Peyer's patch (tissue), 4 donors: ENCODE results near the gene NELL1. TPM values are rescaled to one million over a fixed set of nuclear protein-coding genes. Genes with fewer than 3 reads are reported as not detected.

Experiments used
- DNase-seq, 3 donors: peaks; one replicate each; pipeline ENCODE4 v3.0.0-alpha.2; 2017 to 2019
- H3K27ac ChIP-seq, 4 donors: fragments of 200-600 bp; sonication (generic); one replicate each; pipeline ENCODE4 v1.5.1; 2016 to 2019
- H3K27me3 ChIP-seq, 2 donors: fragments of 200-600 bp; sonication (generic); one replicate each; pipeline ENCODE4 v1.5.1; 2019
- H3K36me3 ChIP-seq, 3 donors: fragments of 200-600 bp; sonication (generic); one replicate each; pipeline ENCODE4 v1.5.1; 2016 to 2019
- H3K4me1 ChIP-seq, 4 donors: fragments of 200-600 bp; sonication (generic); one replicate each; pipeline ENCODE4 v1.5.1; 2016 to 2019
- H3K4me3 ChIP-seq, 4 donors: fragments of 200-600 bp; sonication (generic); 1 replicate in 3 of 4; 2 replicates in 1 of 4; pipeline ENCODE4 v1.5.1; 2016 to 2019; ENCODE audit warnings: mild to moderate bottlenecking in 1 of 4
- H3K9me3 ChIP-seq, 4 donors: fragments of 200-600 bp; sonication (generic); one replicate each; pipeline ENCODE4 v1.5.1; 2016 to 2019; ENCODE audit warnings: mild to moderate bottlenecking in 1 of 4
- POLR2A ChIP-seq, 2 donors: fragments of 450-650 bp; IDR thresholded peaks; one replicate each; pipeline ENCODE4 v1.5.1; 2017; ENCODE audit warnings: antibody characterized with exemption in 2 of 2, mild to moderate bottlenecking in 2 of 2, moderate library complexity in 2 of 2
- total RNA-seq, 4 donors: library from RNA; depleted of rRNA; stranded (reverse); fragments of >200 nt; gene quantifications; one replicate each; pipeline ENCODE4 v1.1.0, GENCODE V29; 2016
- TF ChIP-seq, protein P1 (sequence below), 6 experiments: fragments of 450-650 bp in 4 of 6; fragments of 200-600 bp in 2 of 6; sonication (generic) in 1 of 6; IDR thresholded peaks; one replicate each; pipeline ENCODE4 v1.5.1; 2017 to 2019; ENCODE audit warnings: antibody characterized with exemption in 6 of 6, mild to moderate bottlenecking in 3 of 6, moderate library complexity in 1 of 6

Gene NELL1
- total RNA-seq, 4 donors from 2014 or later = not detected

DNA sequence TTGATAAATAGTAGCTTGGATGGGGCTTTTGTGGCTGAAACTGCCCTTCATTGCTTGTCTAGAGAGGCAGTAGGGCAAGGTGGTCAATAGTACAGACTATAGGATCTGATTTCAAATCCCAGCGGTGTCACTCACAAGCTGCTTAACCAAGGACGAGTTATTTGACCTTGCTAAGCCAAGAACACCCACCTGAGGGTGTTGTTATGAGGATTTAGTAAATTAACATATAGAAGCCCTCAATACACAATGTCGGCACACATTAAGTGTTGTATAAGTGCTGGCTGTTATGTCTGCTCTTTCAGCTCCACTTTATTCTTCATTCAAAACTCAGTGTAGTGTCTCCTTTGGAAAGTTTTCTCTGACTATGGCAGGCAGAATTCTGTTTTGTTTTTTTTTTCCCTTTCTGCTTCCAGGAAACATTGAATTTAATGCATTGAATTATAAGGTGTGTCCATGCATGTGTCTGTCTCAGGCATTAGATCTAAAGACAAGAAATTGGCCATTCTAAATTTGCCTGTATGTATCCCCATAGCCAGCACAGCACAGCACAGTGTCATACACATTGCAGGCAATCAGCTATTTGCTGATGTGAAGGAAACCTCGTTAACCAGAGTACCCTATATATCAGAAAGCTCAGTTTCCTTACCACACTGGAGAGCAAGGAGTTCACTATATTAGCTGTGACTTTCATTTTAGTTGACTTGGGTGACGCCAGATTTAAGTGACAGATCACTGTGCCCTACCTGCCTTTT lies 212.1 kb downstream of the NELL1 start:
- TF ChIP-seq POLR2A (IDR thresholded peaks at IDR 0.05) = no peak
- TF ChIP-seq, protein P1, sequence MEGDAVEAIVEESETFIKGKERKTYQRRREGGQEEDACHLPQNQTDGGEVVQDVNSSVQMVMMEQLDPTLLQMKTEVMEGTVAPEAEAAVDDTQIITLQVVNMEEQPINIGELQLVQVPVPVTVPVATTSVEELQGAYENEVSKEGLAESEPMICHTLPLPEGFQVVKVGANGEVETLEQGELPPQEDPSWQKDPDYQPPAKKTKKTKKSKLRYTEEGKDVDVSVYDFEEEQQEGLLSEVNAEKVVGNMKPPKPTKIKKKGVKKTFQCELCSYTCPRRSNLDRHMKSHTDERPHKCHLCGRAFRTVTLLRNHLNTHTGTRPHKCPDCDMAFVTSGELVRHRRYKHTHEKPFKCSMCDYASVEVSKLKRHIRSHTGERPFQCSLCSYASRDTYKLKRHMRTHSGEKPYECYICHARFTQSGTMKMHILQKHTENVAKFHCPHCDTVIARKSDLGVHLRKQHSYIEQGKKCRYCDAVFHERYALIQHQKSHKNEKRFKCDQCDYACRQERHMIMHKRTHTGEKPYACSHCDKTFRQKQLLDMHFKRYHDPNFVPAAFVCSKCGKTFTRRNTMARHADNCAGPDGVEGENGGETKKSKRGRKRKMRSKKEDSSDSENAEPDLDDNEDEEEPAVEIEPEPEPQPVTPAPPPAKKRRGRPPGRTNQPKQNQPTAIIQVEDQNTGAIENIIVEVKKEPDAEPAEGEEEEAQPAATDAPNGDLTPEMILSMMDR (IDR thresholded peaks at IDR 0.05) = no peak
- no peaks in the 10 kb centered on the region for H3K4me1 ChIP-seq
- no peaks in the 10 kb centered on the region for H3K36me3 ChIP-seq
- no peak overlapping the region for H3K27ac ChIP-seq
- no peaks in the 10 kb centered on the region for H3K9me3 ChIP-seq
- H3K27me3 ChIP-seq = no peaks in the 10 kb centered on the region
- DNase-seq = no peak
- no peak overlapping the region for H3K4me3 ChIP-seq

DNA sequence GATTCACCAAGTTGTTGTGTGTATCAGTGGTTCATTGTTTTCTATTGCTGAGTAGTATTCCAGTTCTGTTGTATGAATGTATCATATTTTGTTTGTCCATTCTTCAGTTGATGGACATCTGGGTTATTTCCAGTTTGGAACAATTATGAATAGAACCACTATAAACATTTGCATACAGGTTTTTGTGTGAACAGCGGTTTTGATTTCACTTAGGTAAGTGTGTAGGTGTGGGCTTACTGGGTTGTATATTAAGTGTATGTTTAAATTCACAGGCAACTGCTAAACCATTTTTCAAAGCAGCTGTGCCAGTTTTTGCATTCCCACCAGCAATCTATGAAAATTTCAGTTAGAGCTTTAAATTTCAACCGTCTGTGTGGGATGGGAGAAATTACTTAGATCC lies 217.8 kb downstream of the NELL1 start:
- H3K4me1 ChIP-seq = no peaks in the 10 kb centered on the region
- no peak overlapping the region for H3K27ac ChIP-seq
- H3K27me3 ChIP-seq = no peaks in the 10 kb centered on the region
- no peaks in the 10 kb centered on the region for H3K36me3 ChIP-seq
- TF ChIP-seq, protein P1 (IDR thresholded peaks at IDR 0.05) = no peak
- no peak for TF ChIP-seq POLR2A (IDR thresholded peaks at IDR 0.05)
- H3K9me3 ChIP-seq = no peaks in the 10 kb centered on the region
- DNase-seq = no peak
- H3K4me3 ChIP-seq = no peak overlapping the region

DNA sequence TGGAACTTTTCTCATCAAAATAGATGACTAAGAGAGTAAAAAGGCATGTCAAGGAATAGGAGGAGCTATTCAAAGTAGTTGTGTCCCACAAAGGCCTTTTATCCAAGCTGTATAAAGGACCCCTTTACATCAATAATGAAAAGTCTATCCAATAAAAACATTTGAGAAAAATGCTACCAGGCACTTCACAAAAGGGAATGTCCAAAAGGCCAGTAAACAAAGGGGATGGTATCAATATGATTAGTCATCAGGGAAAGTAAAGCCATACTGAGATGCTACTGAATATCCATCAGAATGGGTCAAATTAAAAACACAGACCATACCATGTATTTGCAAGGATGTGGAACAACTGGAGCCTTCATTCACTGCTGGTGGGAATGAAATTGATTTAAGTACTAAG lies 224.9 kb downstream of the NELL1 start:
- DNase-seq = no peak
- Histone ChIP-seq H3K36me3 (no peaks in the 10 kb centered on the region), H3K4me1 (no peaks in the 10 kb centered on the region), H3K27me3 (no peaks in the 10 kb centered on the region), H3K27ac (no peak overlapping the region), H3K9me3 (no peaks in the 10 kb centered on the region), H3K4me3 (no peak overlapping the region)
- TF ChIP-seq, protein P1 (IDR thresholded peaks at IDR 0.05) = no peak
- TF ChIP-seq POLR2A (IDR thresholded peaks at IDR 0.05) = no peak

DNA sequence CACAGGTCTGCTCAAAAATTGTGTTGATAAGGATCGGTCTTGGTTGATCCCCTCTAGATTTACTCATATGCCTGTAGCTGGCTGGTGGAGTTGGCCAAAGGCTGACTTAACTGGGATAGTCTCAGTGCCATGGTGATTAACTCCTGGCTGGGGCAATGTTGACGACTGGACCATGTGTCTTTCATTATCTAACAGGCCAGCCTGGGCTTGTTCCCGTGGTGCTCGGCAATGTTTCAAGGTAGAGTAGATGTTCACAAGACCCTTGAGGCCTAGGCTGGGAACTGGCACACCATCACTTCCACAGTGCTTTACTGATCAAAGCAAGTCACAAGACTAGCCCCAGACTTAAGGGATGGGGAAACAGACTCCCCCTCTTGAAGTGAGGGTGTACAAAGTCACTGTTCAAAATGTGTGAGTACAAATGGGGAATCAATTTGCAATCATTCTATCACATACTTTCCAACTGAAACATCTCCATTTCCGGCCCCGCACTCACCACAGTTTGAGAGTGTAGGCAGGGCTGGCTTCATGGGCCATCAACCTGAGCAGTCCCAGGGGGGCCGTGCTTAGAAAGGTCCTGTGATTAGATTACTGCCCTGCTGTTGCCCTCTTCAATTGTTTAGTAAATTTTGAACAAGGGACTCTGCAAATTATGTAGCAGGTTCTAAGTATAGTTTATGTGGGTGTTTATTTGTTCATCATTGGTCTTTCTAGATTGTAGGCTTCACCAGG lies 240.8 kb downstream of the NELL1 start:
- no peaks in the 10 kb centered on the region for H3K9me3 ChIP-seq
- no peaks in the 10 kb centered on the region for H3K27me3 ChIP-seq
- TF ChIP-seq, protein P1 (IDR thresholded peaks at IDR 0.05) = no peak
- TF ChIP-seq POLR2A (IDR thresholded peaks at IDR 0.05) = no peak
- no peak overlapping the region for H3K4me3 ChIP-seq
- DNase-seq = no peak
- no peak overlapping the region for H3K27ac ChIP-seq
- H3K4me1 ChIP-seq = no peaks in the 10 kb centered on the region
- H3K36me3 ChIP-seq = no peaks in the 10 kb centered on the region

DNA sequence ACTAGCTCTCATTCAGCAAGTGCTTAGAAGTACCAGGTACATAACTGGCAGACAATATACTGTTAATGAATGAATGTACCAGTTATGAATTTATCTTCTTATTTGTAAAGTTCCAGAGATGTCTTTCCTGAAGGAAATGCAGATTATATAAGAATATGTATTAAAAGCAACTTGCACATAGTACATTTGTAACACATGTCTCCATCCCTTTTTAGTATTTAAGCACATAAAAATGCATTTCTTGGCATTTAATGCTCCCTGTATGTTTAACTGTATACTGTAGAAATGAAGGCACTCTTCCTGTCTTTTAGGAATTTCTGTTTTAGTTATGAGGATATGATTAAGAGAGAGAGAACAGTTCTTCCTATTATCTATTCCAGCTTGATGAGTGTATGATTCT lies 241.3 kb downstream of the NELL1 start:
- DNase-seq = no peak
- H3K36me3 ChIP-seq = no peaks in the 10 kb centered on the region
- no peaks in the 10 kb centered on the region for H3K9me3 ChIP-seq
- H3K4me3 ChIP-seq = no peak overlapping the region
- no peaks in the 10 kb centered on the region for H3K27me3 ChIP-seq
- no peaks in the 10 kb centered on the region for H3K4me1 ChIP-seq
- TF ChIP-seq POLR2A (IDR thresholded peaks at IDR 0.05) = no peak
- TF ChIP-seq, protein P1 (IDR thresholded peaks at IDR 0.05) = no peak
- no peak overlapping the region for H3K27ac ChIP-seq
